HepG2 (cell line): Measurements from ENCODE around the gene TMEM107. TPM values are rescaled to one million over a fixed set of nuclear protein-coding genes. Genes with fewer than 3 reads are reported as not detected.

Experiments used
- AGO1 ChIP-seq: fragments of 200-400 bp; formaldehyde crosslinking; IDR thresholded peaks from 2 replicates; pipeline ENCODE4 v1.6.1; 2017; ENCODE audit warnings: mild to moderate bottlenecking, low read depth, low read length, moderate library complexity; ENCODE audit not compliant: poor library complexity, severe bottlenecking
- BCL6 ChIP-seq: IDR thresholded peaks from 2 replicates; pipeline ENCODE4 v1.6.1; 2016; ENCODE audit warnings: missing genetic modification reagents, missing compliant biosample characterization
- ELK4 ChIP-seq: sonication (generic); formaldehyde crosslinking; IDR thresholded peaks from 2 replicates; pipeline ENCODE4 v1.9.0; 2021; ENCODE audit warnings: missing genetic modification reagents, borderline replicate concordance
- IRF9 ChIP-seq: sonication (generic); formaldehyde crosslinking; IDR thresholded peaks from 2 replicates; pipeline ENCODE4 v1.8.0; 2022; ENCODE audit warnings: missing genetic modification reagents, mild to moderate bottlenecking, borderline replicate concordance
- MATR3 ChIP-seq: sonication (generic); formaldehyde crosslinking; IDR thresholded peaks from 2 replicates; pipeline ENCODE4 v1.4.0; 2020; ENCODE audit warnings: missing genetic modification reagents
- MED1 ChIP-seq: sonication (generic); formaldehyde crosslinking; IDR thresholded peaks from 2 replicates; pipeline ENCODE4 v1.4.0; 2020; ENCODE audit warnings: missing genetic modification reagents
- NCOA2 ChIP-seq: sonication (generic); formaldehyde crosslinking; IDR thresholded peaks from 2 replicates; pipeline ENCODE4 v1.8.0; 2022; ENCODE audit warnings: inconsistent platforms
- NR2F1 ChIP-seq, 2 experiments: fragments of 450-650 bp in 1 of 2; formaldehyde crosslinking in 1 of 2; IDR thresholded peaks; 2 replicates each; pipeline versions ENCODE4 v1.5.0 to v1.6.1; 2016 to 2020; ENCODE audit warnings: mild to moderate bottlenecking in 1 of 2, missing compliant biosample characterization in 1 of 2, missing genetic modification reagents in 1 of 2, moderate library complexity in 1 of 2
- PREB ChIP-seq: sonication (generic); formaldehyde crosslinking; IDR thresholded peaks from 2 replicates; pipeline ENCODE4 v1.4.0; 2020; ENCODE audit warnings: missing genetic modification reagents
- SP5 ChIP-seq: IDR thresholded peaks from 2 replicates; pipeline ENCODE4 v1.6.1; 2016; ENCODE audit warnings: low read depth, borderline replicate concordance
- ZGPAT ChIP-seq: IDR thresholded peaks from 2 replicates; pipeline ENCODE4 v1.6.1; 2016; ENCODE audit warnings: mild to moderate bottlenecking
- ZKSCAN8 ChIP-seq: IDR thresholded peaks from 2 replicates; pipeline ENCODE4 v1.6.1; 2016; ENCODE audit warnings: borderline replicate concordance, missing genetic modification reagents, missing compliant biosample characterization
- ZNF20 ChIP-seq: sonication (generic); formaldehyde crosslinking; IDR thresholded peaks from 2 replicates; pipeline ENCODE4 v1.4.0; 2020; ENCODE audit warnings: mild to moderate bottlenecking, moderate library complexity, missing genetic modification reagents
- ZNF703 ChIP-seq: sonication (generic); formaldehyde crosslinking; IDR thresholded peaks from 2 replicates; pipeline ENCODE4 v1.5.1; 2020; ENCODE audit warnings: missing genetic modification reagents, mild to moderate bottlenecking, moderate library complexity, borderline replicate concordance
- ZNF737 ChIP-seq: sonication (generic); formaldehyde crosslinking; IDR thresholded peaks from 2 replicates; pipeline ENCODE4 v1.5.0; 2020; ENCODE audit warnings: missing genetic modification reagents, mild to moderate bottlenecking, borderline replicate concordance
- polyA plus RNA-seq, 8 experiments: library from polyadenylated mRNA; depleted of rRNA in 3 of 8; stranded (reverse) in 7 of 8; unstranded in 1 of 8; fragments of >200 nt; fragmentation: Illumina TruSeq in 4 of 8; extraction: Trizol in 4 of 8; gene quantifications; 2 replicates each; pipeline versions ENCODE4 v1.2.1 to v1.2.3, GENCODE V29; 2011 to 2016; ENCODE audit warnings: low read depth in 4 of 8, missing spikeins in 1 of 8, mixed read lengths in 1 of 8; ENCODE audit not compliant: insufficient read depth in 1 of 8
- total RNA-seq, 5 experiments: library from RNA; depleted of rRNA; stranded (reverse); fragments of >200 nt; fragmentation: Illumina TruSeq; extraction: Trizol; gene quantifications; 2 replicates each; pipeline ENCODE4 v1.2.3, GENCODE V29; 2016; ENCODE audit warnings: low read depth in 1 of 5
- TF ChIP-seq, protein P1 (sequence below): sonication (generic); formaldehyde crosslinking; IDR thresholded peaks from 2 replicates; pipeline ENCODE4 v1.9.0; 2021; ENCODE audit warnings: missing genetic modification reagents, mild to moderate bottlenecking, borderline replicate concordance
- TF ChIP-seq, protein P2 (sequence below): sonication (generic); formaldehyde crosslinking; IDR thresholded peaks from 2 replicates; pipeline ENCODE4; 2020; ENCODE audit warnings: missing genetic modification reagents, mild to moderate bottlenecking, borderline replicate concordance

The TMEM107 gene
- total and polyA plus RNA-seq, 2 of the 13 experiments (the other 11 are each of a cell fraction or from before 2014, with no cell fraction given) = 7.2 to 15.3 TPM

DNA sequence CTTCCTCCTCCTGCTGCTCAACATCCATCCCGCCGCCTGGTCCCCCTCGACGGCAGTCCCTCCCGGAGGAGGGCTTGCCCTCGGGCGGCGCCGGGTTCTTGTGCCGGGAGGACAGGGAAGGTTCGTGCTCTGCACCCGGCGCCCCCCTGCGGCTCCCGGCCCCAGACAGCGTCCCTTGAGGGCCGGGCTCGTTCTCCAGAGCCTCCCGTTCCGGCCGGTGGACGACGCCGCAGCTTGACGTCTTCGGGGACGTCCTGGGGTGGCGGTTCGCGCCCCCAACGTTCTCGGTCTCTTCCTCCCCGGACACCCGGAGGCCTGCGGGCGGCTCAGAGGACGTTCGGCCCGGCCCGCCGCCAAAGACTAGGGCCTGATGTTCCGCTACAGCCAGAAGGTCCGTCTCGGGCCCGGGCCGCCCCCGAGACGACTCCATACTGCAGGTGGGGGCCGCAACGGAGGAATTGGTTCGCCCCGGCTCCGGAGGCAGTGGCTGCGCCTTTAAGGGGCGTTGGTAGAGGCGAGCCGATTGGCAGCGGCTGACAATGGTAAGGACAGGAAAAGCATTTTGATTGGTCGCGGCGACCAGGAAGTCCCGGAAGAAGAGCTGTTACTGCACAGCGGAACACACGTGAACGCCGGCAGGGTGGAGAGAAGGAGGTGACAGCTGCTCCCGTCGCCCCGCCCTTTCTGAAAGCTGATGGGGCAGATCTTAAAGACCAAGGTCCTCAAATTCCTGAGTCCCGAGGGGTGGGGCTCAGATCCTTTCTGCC, 13.7 kb upstream of the TMEM107 start, which contains the start of gene BORCS6 (continued):
- peak; percentile 50; the same call in 1 of the 2 replicates for TF ChIP-seq ZGPAT
- TF ChIP-seq, protein P1, sequence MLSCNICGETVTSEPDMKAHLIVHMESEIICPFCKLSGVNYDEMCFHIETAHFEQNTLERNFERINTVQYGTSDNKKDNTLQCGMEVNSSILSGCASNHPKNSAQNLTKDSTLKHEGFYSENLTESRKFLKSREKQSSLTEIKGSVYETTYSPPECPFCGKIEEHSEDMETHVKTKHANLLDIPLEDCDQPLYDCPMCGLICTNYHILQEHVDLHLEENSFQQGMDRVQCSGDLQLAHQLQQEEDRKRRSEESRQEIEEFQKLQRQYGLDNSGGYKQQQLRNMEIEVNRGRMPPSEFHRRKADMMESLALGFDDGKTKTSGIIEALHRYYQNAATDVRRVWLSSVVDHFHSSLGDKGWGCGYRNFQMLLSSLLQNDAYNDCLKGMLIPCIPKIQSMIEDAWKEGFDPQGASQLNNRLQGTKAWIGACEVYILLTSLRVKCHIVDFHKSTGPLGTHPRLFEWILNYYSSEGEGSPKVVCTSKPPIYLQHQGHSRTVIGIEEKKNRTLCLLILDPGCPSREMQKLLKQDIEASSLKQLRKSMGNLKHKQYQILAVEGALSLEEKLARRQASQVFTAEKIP (CRISPR knock-in tag) = no peak
- no peak for TF ChIP-seq AGO1
- TF ChIP-seq SP5 (CRISPR knock-in tag) = no peak
- TF ChIP-seq IRF9 (CRISPR knock-in tag) = no peak
- TF ChIP-seq ZKSCAN8 = no peak
- TF ChIP-seq NCOA2 (CRISPR knock-in tag) = no peak; the same call in 1 of the 2 replicates
- no peak for TF ChIP-seq ZNF737 (CRISPR knock-in tag)
- TF ChIP-seq, protein P2, sequence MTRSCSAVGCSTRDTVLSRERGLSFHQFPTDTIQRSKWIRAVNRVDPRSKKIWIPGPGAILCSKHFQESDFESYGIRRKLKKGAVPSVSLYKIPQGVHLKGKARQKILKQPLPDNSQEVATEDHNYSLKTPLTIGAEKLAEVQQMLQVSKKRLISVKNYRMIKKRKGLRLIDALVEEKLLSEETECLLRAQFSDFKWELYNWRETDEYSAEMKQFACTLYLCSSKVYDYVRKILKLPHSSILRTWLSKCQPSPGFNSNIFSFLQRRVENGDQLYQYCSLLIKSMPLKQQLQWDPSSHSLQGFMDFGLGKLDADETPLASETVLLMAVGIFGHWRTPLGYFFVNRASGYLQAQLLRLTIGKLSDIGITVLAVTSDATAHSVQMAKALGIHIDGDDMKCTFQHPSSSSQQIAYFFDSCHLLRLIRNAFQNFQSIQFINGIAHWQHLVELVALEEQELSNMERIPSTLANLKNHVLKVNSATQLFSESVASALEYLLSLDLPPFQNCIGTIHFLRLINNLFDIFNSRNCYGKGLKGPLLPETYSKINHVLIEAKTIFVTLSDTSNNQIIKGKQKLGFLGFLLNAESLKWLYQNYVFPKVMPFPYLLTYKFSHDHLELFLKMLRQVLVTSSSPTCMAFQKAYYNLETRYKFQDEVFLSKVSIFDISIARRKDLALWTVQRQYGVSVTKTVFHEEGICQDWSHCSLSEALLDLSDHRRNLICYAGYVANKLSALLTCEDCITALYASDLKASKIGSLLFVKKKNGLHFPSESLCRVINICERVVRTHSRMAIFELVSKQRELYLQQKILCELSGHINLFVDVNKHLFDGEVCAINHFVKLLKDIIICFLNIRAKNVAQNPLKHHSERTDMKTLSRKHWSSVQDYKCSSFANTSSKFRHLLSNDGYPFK (CRISPR knock-in tag) = no peak
- no peak for TF ChIP-seq MATR3 (CRISPR knock-in tag)
- TF ChIP-seq ZNF703 (CRISPR knock-in tag) = no peak
- TF ChIP-seq MED1 = peak; percentile 36; the same call in 1 of the 2 replicates
- no peak for TF ChIP-seq ZNF20 (CRISPR knock-in tag)
- TF ChIP-seq ELK4 (CRISPR knock-in tag) = no peak
- TF ChIP-seq NR2F1 (CRISPR knock-in tag; IDR thresholded peaks at IDR 0.05) = no peak
- TF ChIP-seq PREB = no peak
- TF ChIP-seq BCL6 = 0 out of 2 replicates have a peak, but pooled peaks have one; percentile 9
